ENCODE measurements around the gene OIT3.

- TF ChIP-seq CTCF (IDR thresholded peaks at IDR 0.05) (no peak), POLR2A (IDR thresholded peaks at IDR 0.05) (no peak)
Observed at GRCh38 chr10:72851509-72851908, 42.0 kb upstream of the OIT3 start.
